ENCODE measurements around the gene BCS1L. TPM values are rescaled to one million over a fixed set of nuclear protein-coding genes. Genes with fewer than 3 reads are reported as not detected.

BCS1L gene
- total RNA-seq, 1 donor from 2014 or later = 40.2 TPM

DNA sequence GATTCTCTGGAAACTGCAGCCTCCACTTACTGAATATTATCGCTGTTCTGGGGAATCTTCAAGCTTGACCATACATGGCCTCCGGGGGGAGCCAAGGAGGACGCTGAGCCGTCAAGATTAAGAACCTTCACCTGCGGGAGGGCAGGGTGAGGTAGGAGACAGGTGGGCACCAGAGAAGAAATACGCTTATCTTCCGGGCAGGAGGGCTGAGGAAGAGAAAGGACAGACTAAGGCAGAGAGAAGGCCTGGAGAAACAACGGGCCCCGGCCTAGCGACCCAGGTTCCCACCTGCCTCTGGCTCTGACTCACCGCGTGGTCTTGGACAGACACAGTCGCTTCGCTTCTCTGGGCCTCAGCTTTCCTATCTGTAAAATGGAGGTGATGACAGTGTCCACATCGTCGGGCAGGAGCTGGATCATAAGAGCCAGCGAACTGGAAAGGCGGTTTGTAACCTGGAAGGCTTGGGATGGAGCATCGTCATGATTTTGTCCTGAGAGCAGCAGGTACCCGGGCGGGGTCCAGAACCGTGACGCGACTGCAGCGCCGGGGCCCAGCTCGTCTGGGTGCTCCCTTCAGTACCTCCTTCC lies 719 bp upstream of the BCS1L start:
- Histone ChIP-seq H3K36me3 (ENCODE audit: control insufficient read depth in 3 of 3, insufficient read depth in 3 of 3, low read length in 3 of 3) (peaks cover 29 to 43% (median 41%) of the 10 kb centered on the region in 3 donors), H3K27ac (ENCODE audit: low read depth, low read length) (peak overlapping the region; percentile 81)

DNA sequence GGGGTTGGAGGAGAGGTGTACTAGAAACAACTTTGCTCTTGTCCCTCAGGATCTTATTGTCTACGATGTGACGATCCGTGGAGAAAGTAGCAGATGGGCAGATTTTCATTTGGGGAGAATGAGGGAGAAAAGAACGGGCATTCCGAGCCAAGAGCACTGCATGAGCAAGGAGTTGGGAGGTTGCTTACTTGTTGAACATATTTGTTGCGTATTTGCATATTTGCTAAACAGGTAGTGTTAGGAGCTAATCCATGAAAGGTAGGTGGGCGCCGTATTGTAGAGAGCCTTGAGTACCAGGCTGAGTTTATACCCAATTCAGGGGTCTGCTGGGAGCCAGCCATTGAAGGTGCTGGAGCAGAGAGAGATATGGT lies 490 bp downstream of the BCS1L start:
- Histone ChIP-seq H3K4me1 (ENCODE audit: control insufficient read depth in 3 of 3, insufficient read depth in 3 of 3, low read length in 3 of 3) (peaks cover 31 to 51% (median 41%) of the 10 kb centered on the region in 3 donors), H3K9ac (ENCODE audit: low read depth in 1 of 3, low read length in 3 of 3) (peak overlapping the region; percentile 87 to 92 (median 91)), H3K27me3 (ENCODE audit: control insufficient read depth in 3 of 3, insufficient read depth in 3 of 3, low read length in 3 of 3) (no peaks in the 10 kb centered on the region), H3K9me3 (ENCODE audit: control insufficient read depth in 3 of 3, low read length in 3 of 3) (no peaks in the 10 kb centered on the region), H3K27ac (ENCODE audit: low read depth, low read length) (peak overlapping the region; percentile 81), H3K4me3 (ENCODE audit: low read length in 3 of 3) (peak overlapping the region; percentile 90 to 93 (median 92)), H3K36me3 (ENCODE audit: control insufficient read depth in 3 of 3, insufficient read depth in 3 of 3, low read length in 3 of 3) (peaks cover 41 to 48% (median 43%) of the 10 kb centered on the region in 3 donors)

More for the DNA sequence above, 719 bp upstream of the BCS1L start:
- Histone ChIP-seq H3K27me3 (ENCODE audit: control insufficient read depth in 3 of 3, insufficient read depth in 3 of 3, low read length in 3 of 3) (no peaks in the 10 kb centered on the region), H3K9ac (ENCODE audit: low read depth in 1 of 3, low read length in 3 of 3) (peak overlapping the region; percentile 78 to 92 (median 91)), H3K9me3 (ENCODE audit: control insufficient read depth in 3 of 3, low read length in 3 of 3) (no peaks in the 10 kb centered on the region), H3K4me1 (ENCODE audit: control insufficient read depth in 3 of 3, insufficient read depth in 3 of 3, low read length in 3 of 3) (peaks cover 34 to 55% (median 41%) of the 10 kb centered on the region in 3 donors), H3K4me3 (ENCODE audit: low read length in 3 of 3) (peak overlapping the region; percentile 90 to 93 (median 92))

DNA sequence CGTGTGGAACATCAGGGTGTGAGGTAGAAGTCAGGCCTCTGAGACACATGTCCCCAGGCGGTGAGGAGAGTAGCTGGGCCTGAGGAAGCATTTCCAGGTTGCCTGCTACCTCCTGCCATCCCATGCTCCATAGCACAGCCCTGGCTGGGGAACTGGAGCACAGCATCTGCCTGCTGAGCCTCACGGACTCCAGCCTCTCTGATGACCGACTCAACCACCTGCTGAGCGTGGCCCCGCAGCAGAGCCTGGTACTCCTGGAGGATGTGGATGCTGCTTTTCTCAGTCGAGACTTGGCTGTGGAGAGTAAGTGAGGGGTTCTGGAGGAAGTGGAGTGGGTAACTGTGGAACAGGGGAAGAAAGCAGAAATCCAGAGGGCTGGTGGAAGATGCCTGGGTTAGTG lies 2.9 kb downstream of the BCS1L start:
- Histone ChIP-seq H3K36me3 (ENCODE audit: control insufficient read depth in 3 of 3, insufficient read depth in 3 of 3, low read length in 3 of 3) (peaks cover 50 to 59% (median 54%) of the 10 kb centered on the region in 3 donors), H3K9me3 (ENCODE audit: control insufficient read depth in 3 of 3, low read length in 3 of 3) (no peaks in the 10 kb centered on the region), H3K4me1 (ENCODE audit: control insufficient read depth in 3 of 3, insufficient read depth in 3 of 3, low read length in 3 of 3) (peaks cover 20 to 30% (median 20%) of the 10 kb centered on the region in 3 donors), H3K9ac (ENCODE audit: low read depth in 1 of 3, low read length in 3 of 3) (no peak overlapping the region), H3K27ac (ENCODE audit: low read depth, low read length) (no peak overlapping the region), H3K4me3 (ENCODE audit: low read length in 3 of 3) (no peak overlapping the region), H3K27me3 (ENCODE audit: control insufficient read depth in 3 of 3, insufficient read depth in 3 of 3, low read length in 3 of 3) (no peaks in the 10 kb centered on the region)

DNA sequence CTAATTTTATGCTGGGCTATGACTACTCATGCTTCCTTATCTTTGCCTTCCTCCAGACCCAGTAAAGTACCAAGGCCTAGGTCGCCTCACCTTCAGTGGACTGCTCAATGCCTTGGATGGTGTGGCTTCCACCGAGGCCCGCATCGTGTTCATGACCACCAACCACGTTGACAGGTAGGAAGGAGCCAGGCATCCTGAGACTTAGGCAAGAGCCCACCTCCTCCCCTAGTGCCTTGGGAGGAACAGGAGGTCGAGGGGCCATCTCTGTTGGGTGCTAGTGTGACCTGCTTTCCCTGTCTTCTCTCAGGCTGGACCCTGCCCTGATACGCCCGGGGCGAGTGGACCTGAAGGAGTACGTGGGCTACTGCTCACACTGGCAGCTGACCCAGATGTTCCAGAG lies 3.3 kb downstream of the BCS1L start:
- no peaks in the 10 kb centered on the region for H3K27me3 ChIP-seq (ENCODE audit: control insufficient read depth in 3 of 3, insufficient read depth in 3 of 3, low read length in 3 of 3)
- H3K4me1 ChIP-seq (ENCODE audit: control insufficient read depth in 3 of 3, insufficient read depth in 3 of 3, low read length in 3 of 3) = peaks cover 17 to 25% (median 20%) of the 10 kb centered on the region in 3 donors
- no peak overlapping the region for H3K9ac ChIP-seq (ENCODE audit: low read depth in 1 of 3, low read length in 3 of 3)
- no peaks in the 10 kb centered on the region for H3K9me3 ChIP-seq (ENCODE audit: control insufficient read depth in 3 of 3, low read length in 3 of 3)
- no peak overlapping the region for H3K4me3 ChIP-seq (ENCODE audit: low read length in 3 of 3)
- H3K27ac ChIP-seq (ENCODE audit: low read depth, low read length) = no peak overlapping the region
- peaks cover 54 to 64% (median 58%) of the 10 kb centered on the region in 3 donors for H3K36me3 ChIP-seq (ENCODE audit: control insufficient read depth in 3 of 3, insufficient read depth in 3 of 3, low read length in 3 of 3)

DNA sequence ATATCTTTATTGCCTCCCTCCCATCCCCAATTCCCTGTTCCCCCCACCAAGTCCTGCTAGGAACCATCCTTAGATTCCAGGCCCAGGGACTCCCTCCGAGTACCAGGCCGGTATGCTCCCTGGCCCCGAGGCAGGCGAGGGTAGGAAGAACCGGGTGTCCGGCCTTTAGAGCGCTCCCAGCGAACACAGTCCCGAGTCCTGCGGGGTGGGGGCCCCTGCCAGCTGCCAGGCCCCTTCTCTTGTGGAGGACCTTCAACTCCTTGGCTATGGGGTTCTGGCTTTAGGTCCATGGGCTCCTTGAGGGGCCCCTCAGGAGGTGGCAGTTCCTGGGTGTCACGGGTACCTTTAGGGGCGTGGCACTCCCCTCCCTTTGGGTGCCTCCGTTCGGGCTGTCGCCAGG lies 4.4 kb downstream of the BCS1L start:
- no peak overlapping the region for H3K4me3 ChIP-seq (ENCODE audit: low read length in 3 of 3)

DNA sequence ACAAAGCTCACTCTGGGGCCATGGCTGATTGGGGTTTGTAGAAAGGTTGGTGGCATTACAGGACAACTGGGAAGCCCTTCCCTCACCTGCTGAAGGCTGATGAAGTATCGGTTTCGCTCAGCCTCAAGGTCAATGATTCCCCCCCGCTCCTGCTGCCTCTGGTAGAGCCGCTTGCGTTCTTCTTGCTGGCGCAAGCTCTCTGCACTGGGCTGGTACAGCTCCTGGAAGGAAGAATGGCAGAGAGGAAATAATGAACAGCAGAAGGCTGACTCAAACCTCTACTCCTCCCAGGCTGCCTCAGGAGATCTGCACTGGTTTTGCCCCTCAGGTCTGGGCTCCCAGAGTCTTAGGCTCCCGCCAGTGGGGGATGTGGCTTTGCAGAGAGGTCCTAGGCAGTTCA lies 5.2 kb downstream of the BCS1L start:
- Histone ChIP-seq H3K27me3 (ENCODE audit: control insufficient read depth in 3 of 3, insufficient read depth in 3 of 3, low read length in 3 of 3) (no peaks in the 10 kb centered on the region), H3K9me3 (ENCODE audit: control insufficient read depth in 3 of 3, low read length in 3 of 3) (no peaks in the 10 kb centered on the region), H3K4me1 (ENCODE audit: control insufficient read depth in 3 of 3, insufficient read depth in 3 of 3, low read length in 3 of 3) (peaks cover 7 to 14% (median 11%) of the 10 kb centered on the region in 3 donors), H3K4me3 (ENCODE audit: low read length in 3 of 3) (no peak overlapping the region), H3K27ac (ENCODE audit: low read depth, low read length) (no peak overlapping the region), H3K36me3 (ENCODE audit: control insufficient read depth in 3 of 3, insufficient read depth in 3 of 3, low read length in 3 of 3) (peaks cover 55 to 68% (median 63%) of the 10 kb centered on the region in 3 donors), H3K9ac (ENCODE audit: low read depth in 1 of 3, low read length in 3 of 3) (no peak overlapping the region)

More for the DNA sequence above, 4.4 kb downstream of the BCS1L start:
- Histone ChIP-seq H3K9ac (ENCODE audit: low read depth in 1 of 3, low read length in 3 of 3) (no peak overlapping the region), H3K36me3 (ENCODE audit: control insufficient read depth in 3 of 3, insufficient read depth in 3 of 3, low read length in 3 of 3) (peaks cover 56 to 68% (median 63%) of the 10 kb centered on the region in 3 donors), H3K27ac (ENCODE audit: low read depth, low read length) (no peak overlapping the region), H3K9me3 (ENCODE audit: control insufficient read depth in 3 of 3, low read length in 3 of 3) (no peaks in the 10 kb centered on the region), H3K4me1 (ENCODE audit: control insufficient read depth in 3 of 3, insufficient read depth in 3 of 3, low read length in 3 of 3) (peaks cover 10 to 18% (median 11%) of the 10 kb centered on the region in 3 donors), H3K27me3 (ENCODE audit: control insufficient read depth in 3 of 3, insufficient read depth in 3 of 3, low read length in 3 of 3) (no peaks in the 10 kb centered on the region)

DNA sequence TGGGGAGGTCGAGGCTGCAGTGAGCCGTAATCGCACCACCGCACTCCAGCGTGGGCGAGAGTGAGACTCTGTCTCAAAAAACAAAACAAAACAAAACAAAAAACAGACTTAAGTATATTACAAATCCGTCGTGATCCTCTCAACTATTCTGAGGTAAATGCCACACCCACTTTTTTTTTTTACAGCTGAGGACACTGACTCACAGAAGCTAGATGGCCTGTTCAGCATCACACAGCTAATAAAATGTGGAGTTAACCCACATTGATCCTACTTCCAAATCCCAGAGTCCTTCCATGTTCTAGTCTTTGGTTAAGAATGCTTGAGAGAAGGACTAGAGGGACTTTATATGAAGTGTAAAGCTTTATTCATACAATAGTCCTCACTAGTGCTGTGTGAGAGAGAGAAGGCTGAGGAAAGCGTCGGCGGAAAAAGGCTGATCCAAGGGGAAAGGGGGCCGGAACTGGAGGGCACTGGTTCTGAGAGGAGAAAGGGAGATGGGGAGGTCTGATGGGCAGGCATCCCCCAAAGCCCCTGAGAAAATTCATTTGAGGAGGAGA lies 11.7 kb downstream of the BCS1L start:
- peak overlapping the region; percentile 88 to 91 (median 89) for H3K9ac ChIP-seq (ENCODE audit: low read depth in 1 of 3, low read length in 3 of 3)
- H3K4me3 ChIP-seq (ENCODE audit: low read length in 3 of 3) = peak overlapping the region; percentile 95 to 97 (median 96)
- H3K9me3 ChIP-seq (ENCODE audit: control insufficient read depth in 3 of 3, low read length in 3 of 3) = no peaks in the 10 kb centered on the region
- no peaks in the 10 kb centered on the region for H3K27me3 ChIP-seq (ENCODE audit: control insufficient read depth in 3 of 3, insufficient read depth in 3 of 3, low read length in 3 of 3)
- H3K4me1 ChIP-seq (ENCODE audit: control insufficient read depth in 3 of 3, insufficient read depth in 3 of 3, low read length in 3 of 3) = peaks cover 16 to 22% (median 16%) of the 10 kb centered on the region in 3 donors
- peaks cover 14 to 27% (median 23%) of the 10 kb centered on the region in 3 donors for H3K36me3 ChIP-seq (ENCODE audit: control insufficient read depth in 3 of 3, insufficient read depth in 3 of 3, low read length in 3 of 3)
- peak overlapping the region; percentile 82 for H3K27ac ChIP-seq (ENCODE audit: low read depth, low read length)

DNA sequence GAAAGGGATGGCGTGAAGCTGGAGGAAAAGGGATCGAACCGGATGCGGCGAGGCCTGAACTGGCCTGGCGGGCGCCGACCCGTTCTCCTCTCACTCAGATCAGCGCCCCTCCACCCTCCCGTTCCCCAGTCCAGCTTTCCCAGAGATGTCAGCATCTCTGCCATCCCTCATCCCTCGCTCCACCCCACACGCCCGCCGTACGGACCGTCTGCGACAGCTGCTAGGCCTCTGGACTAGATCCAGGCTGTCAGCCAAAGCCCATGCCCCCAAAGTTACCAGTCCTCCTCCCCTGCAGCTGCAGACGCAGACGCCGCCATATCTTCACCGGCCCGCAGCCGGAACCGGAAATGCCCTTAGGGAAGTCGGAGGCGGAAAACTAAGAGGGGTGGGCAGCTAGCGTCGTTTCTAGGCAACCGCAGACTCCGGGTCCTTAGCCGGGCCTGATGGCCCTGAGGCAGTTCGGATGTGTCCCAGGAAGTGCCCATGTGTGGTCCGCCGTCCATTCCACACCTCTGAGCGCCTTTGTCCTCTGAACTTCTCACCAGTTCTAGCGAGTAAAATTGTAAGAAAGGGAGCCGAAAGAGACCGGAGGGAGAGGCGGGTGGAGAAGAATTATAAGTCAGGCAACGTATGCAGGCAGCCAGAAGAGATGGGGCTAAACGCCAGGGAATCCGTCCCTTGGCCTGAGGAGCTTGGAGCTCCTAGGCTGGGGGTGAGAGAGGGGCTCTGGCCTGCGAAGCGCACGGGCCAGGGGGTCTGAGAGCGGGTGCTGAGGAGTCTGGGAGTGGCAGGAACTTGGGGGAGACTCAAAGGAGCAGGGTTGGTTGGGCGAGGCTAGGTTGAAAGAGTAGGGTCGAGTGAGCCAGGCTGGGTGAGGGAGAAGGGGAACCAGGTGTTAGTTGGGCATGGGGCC lies 12.4 kb downstream of the BCS1L start, which contains the start of the genes RNF25 and STK36:
RNF25 (minus strand) TSS at position 349 of the 913 bp plus-strand sequence; CDS start at position 317, 32 bp downstream.
STK36 (plus strand) TSS at position 433 of the 913 bp plus-strand sequence. CDS start 744 bp downstream, outside the sequence.
- Histone ChIP-seq H3K4me1 (ENCODE audit: control insufficient read depth in 3 of 3, insufficient read depth in 3 of 3, low read length in 3 of 3) (peaks cover 16 to 22% (median 16%) of the 10 kb centered on the region in 3 donors), H3K27me3 (ENCODE audit: control insufficient read depth in 3 of 3, insufficient read depth in 3 of 3, low read length in 3 of 3) (no peaks in the 10 kb centered on the region), H3K27ac (ENCODE audit: low read depth, low read length) (peak within 1 kb of the TSS; percentile 82), H3K9me3 (ENCODE audit: control insufficient read depth in 3 of 3, low read length in 3 of 3) (no peaks in the 10 kb centered on the region), H3K9ac (ENCODE audit: low read depth in 1 of 3, low read length in 3 of 3) (peak within 1 kb of the TSS; percentile 88 to 91 (median 89)), H3K4me3 (ENCODE audit: low read length in 3 of 3) (peak within 1 kb of the TSS; percentile 95 to 97 (median 96)), H3K36me3 (ENCODE audit: control insufficient read depth in 3 of 3, insufficient read depth in 3 of 3, low read length in 3 of 3) (peaks cover 14 to 23% (median 19%) of the 10 kb centered on the region in 3 donors)

DNA sequence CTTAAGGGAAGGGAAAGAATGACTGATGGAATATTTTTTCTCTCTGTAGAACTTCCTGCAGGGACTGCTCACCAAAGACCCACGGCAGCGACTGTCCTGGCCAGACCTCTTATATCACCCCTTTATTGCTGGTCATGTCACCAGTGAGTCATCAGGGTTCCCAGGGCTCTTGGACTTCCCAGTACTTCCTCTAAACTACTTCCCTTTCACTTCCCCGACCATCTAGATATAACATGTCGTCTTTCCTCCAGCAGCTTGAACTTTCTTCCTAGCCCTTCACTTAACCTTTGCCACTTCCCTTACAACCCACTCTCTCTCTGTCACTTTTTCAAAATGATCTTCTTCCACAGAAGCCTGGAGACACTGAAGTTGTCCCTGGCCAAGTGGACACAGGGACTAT lies 19.6 kb downstream of the BCS1L start:
- Histone ChIP-seq H3K9me3 (ENCODE audit: control insufficient read depth in 3 of 3, low read length in 3 of 3) (no peaks in the 10 kb centered on the region), H3K36me3 (ENCODE audit: control insufficient read depth in 3 of 3, insufficient read depth in 3 of 3, low read length in 3 of 3) (peaks cover 11 to 26% (median 16%) of the 10 kb centered on the region in 3 donors), H3K4me3 (ENCODE audit: low read length in 3 of 3) (no peak overlapping the region), H3K27me3 (ENCODE audit: control insufficient read depth in 3 of 3, insufficient read depth in 3 of 3, low read length in 3 of 3) (no peaks in the 10 kb centered on the region), H3K4me1 (ENCODE audit: control insufficient read depth in 3 of 3, insufficient read depth in 3 of 3, low read length in 3 of 3) (no peaks in the 10 kb centered on the region), H3K9ac (ENCODE audit: low read depth in 1 of 3, low read length in 3 of 3) (no peak overlapping the region), H3K27ac (ENCODE audit: low read depth, low read length) (no peak overlapping the region)

Data from skeletal muscle tissue (tissue), 4 donors.